Prostate gland (tissue), 2 donors: ENCODE results near the gene ARL8B. TPM values are rescaled to one million over a fixed set of nuclear protein-coding genes. Genes with fewer than 3 reads are reported as not detected.
"Not testable (repeated sequence)": the region's sequence is repeated elsewhere in the genome, so short reads cannot be mapped to it uniquely, and the experiment has no call there.

ENCODE experiments used
- DNase-seq: peaks from one replicate; pipeline ENCODE4 v3.0.0-alpha.2; 2019; ENCODE audit warnings: low spot score
- H3K27ac ChIP-seq, 2 donors: fragments of 200-600 bp; sonication (generic); 2 replicates each; pipeline ENCODE4 v1.5.1; 2017 to 2019
- H3K27me3 ChIP-seq: fragments of 200-600 bp; sonication (generic); replicated peaks from 2 replicates; pipeline ENCODE4 v1.5.1; 2019; ENCODE audit not compliant: insufficient read depth
- H3K36me3 ChIP-seq, 2 donors: fragments of 200-600 bp; sonication (generic); 1 replicate in 1 of 2; 2 replicates in 1 of 2; pipeline versions ENCODE4 v1.5.1 to v1.8.1; 2017 to 2019
- H3K4me1 ChIP-seq: fragments of 200-600 bp; sonication (generic); replicated peaks from 2 replicates; pipeline ENCODE4 v1.5.1; 2019
- H3K4me3 ChIP-seq, 2 donors: fragments of 200-600 bp; sonication (generic); 2 replicates each; pipeline ENCODE4 v1.5.1; 2017 to 2019
- H3K9me3 ChIP-seq: fragments of 200-600 bp; sonication (generic); 2 replicates; pipeline ENCODE4 v1.5.1; 2017
- POLR2A ChIP-seq: fragments of 450-650 bp; IDR thresholded peaks from one replicate; pipeline ENCODE4 v1.6.1; 2016; ENCODE audit warnings: antibody characterized with exemption, mild to moderate bottlenecking
- POLR2AphosphoS5 ChIP-seq: sonication (generic); formaldehyde crosslinking; IDR thresholded peaks from one replicate; pipeline ENCODE4 v1.6.1; 2017; ENCODE audit warnings: antibody characterized with exemption
- WGBS: methylation state at CpG from one replicate; pipeline ENCODE4 v1.1.5; 2018; 5-methylcytosine and 5-hydroxymethylcytosine counted together
- intact Hi-C: fragments of 100-400 bp; cut with DNase I; formaldehyde crosslinking; loops from one replicate; pipeline ENCODE4 v1.14.2; 2022
- total RNA-seq, 2 donors: library from RNA; depleted of rRNA; stranded (reverse); fragments of >200 nt; gene quantifications; one replicate each; pipeline ENCODE4 v1.1.0, GENCODE V29; 2016
- TF ChIP-seq, protein P1 (sequence below), 4 experiments: fragments of 200-600 bp in 2 of 4; fragments of 450-650 bp in 2 of 4; sonication (generic) in 2 of 4; IDR thresholded peaks; 1 replicate in 3 of 4; 2 replicates in 1 of 4; pipeline ENCODE4 v1.5.1; 2016 to 2019; ENCODE audit warnings: antibody characterized with exemption in 4 of 4, mild to moderate bottlenecking in 2 of 4, moderate library complexity in 2 of 4

The ARL8B gene
- total RNA-seq, 2 donors from 2014 or later, result 42.9 to 43.1 TPM

GRCh38 chr3:5143464-5143863 lies 21.4 kb downstream of the ARL8B start:
- TF ChIP-seq, protein P1, sequence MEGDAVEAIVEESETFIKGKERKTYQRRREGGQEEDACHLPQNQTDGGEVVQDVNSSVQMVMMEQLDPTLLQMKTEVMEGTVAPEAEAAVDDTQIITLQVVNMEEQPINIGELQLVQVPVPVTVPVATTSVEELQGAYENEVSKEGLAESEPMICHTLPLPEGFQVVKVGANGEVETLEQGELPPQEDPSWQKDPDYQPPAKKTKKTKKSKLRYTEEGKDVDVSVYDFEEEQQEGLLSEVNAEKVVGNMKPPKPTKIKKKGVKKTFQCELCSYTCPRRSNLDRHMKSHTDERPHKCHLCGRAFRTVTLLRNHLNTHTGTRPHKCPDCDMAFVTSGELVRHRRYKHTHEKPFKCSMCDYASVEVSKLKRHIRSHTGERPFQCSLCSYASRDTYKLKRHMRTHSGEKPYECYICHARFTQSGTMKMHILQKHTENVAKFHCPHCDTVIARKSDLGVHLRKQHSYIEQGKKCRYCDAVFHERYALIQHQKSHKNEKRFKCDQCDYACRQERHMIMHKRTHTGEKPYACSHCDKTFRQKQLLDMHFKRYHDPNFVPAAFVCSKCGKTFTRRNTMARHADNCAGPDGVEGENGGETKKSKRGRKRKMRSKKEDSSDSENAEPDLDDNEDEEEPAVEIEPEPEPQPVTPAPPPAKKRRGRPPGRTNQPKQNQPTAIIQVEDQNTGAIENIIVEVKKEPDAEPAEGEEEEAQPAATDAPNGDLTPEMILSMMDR (IDR thresholded peaks at IDR 0.05), result no peak
- TF ChIP-seq POLR2AphosphoS5 (no peak), POLR2A (no peak)
- WGBS, result 97% methylated on average over 4 of the region's 4 CpGs
- H3K27ac ChIP-seq, result no peak overlapping the region
- no peaks in the 10 kb centered on the region for H3K36me3 ChIP-seq
- no peaks in the 10 kb centered on the region for H3K9me3 ChIP-seq
- H3K4me3 ChIP-seq, result no peak overlapping the region
- intact Hi-C loops, result no loop called here
- H3K4me1 ChIP-seq, result no peaks in the 10 kb centered on the region
- no peak for DNase-seq
- H3K27me3 ChIP-seq, result no peaks in the 10 kb centered on the region

DNA sequence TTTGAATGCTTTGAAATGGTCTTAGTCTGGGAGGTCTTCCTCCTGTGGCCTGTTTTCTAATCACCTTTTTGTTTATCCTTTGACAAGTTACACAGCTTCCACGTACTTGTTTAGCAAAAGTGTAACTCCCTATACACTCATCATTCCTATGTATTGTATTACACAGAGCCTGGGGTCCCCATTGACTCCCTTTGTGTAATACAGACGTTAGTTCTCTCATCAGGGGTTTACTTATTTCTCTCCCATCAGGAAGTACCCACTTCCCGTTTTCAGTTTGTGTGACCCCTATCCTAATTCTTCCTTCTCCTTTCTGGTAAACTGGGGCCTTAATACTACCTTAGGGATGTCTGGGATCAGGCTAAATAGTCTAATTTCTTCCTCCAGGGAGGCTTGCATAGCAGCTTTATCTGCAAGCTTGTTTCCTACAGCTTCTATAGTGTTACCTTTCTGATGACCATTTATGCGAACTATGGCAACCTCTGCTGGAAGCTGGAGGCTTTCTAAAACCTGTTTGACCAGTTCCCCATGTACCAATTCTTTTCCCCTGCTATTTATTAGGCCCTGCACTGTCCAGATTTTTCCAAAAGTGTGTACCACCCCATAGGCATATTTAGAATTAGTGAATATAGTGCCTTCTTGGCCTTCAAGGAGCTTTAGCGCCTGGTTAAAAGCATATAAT lies 22.4 kb downstream of the ARL8B start:
- Histone ChIP-seq H3K27ac (no peak overlapping the region), H3K4me1 (no peaks in the 10 kb centered on the region), H3K36me3 (no peaks in the 10 kb centered on the region), H3K27me3 (no peaks in the 10 kb centered on the region), H3K4me3 (no peak overlapping the region), H3K9me3 (no peaks in the 10 kb centered on the region)
- intact Hi-C loops, result no loop called here
- WGBS, result 84% methylated on average over 5 of the region's 5 CpGs
- TF ChIP-seq POLR2A, result no peak
- peak; percentile 26 for TF ChIP-seq POLR2AphosphoS5
- TF ChIP-seq, protein P1 (IDR thresholded peaks at IDR 0.05), result peak in 1 of 4 experiments; percentile 10
- DNase-seq, result peak; percentile 15

DNA sequence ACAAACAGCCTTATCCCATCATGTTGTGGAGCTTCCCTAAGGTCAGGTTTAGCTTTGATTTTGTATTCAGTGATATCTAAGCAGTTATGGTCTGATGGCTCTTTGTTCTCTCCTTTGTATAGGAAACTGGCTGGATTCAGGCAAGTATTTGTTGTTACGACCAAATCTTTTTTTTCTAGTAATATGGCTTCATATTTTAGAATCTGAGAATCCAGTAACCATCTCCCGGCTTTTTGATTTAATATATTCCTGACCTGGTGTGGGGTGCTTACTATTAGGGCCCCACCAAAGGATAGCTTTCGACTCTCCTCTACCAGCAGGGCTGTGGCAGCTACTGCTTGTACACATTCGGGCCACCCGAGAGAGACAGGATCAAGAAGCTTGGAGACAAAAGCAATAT lies 23.0 kb downstream of the ARL8B start:
- intact Hi-C loops, result no loop called here
- Histone ChIP-seq H3K27ac (no peak overlapping the region), H3K4me3 (no peak overlapping the region), H3K36me3 (no peaks in the 10 kb centered on the region), H3K9me3 (no peaks in the 10 kb centered on the region), H3K27me3 (no peaks in the 10 kb centered on the region), H3K4me1 (no peaks in the 10 kb centered on the region)
- DNase-seq, result no peak
- TF ChIP-seq, protein P1 (IDR thresholded peaks at IDR 0.05), result no peak
- TF ChIP-seq POLR2AphosphoS5, result no peak
- 87% methylated on average over 5 of the region's 5 CpGs for WGBS

- intact Hi-C loops, H3K4me3 ChIP-seq: not testable (repeated sequence)
- 96% methylated on average over 5 of the region's 5 CpGs for WGBS
Measured at GRCh38 chr3:5147152-5147551, 25.1 kb downstream of the ARL8B start.

DNA sequence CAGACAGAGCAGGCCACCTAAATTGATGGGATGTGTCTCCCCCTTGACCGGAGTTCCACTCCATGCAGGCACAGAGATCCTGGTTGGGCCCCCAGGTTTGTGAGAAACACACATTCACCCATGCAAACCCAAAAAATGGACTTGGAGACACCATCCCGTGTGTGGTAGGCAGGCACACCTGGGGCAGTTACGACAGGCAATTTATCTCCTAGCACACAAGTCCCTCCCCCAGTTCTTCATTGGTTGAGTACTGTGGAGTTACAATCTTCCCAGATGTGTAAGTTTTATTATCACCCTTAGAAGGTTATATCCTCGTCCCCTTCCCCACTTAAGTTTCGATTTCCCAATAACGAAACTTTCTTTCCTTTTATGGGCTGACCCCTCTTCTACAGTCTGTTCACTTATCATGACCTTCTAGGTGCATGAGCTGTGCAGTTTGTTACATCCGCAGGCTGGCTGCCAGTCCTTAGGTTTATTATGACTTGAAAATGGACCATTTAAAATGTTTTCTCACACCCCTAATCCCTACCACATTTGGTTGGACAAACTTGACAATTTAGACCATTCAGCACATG lies 27.3 kb downstream of the ARL8B start:
- no peaks in the 10 kb centered on the region for H3K4me1 ChIP-seq
- no peak for DNase-seq
- H3K27ac ChIP-seq, result no peak overlapping the region
- H3K36me3 ChIP-seq, result no peaks in the 10 kb centered on the region
- intact Hi-C loops, result no loop called here
- WGBS, result 84% methylated on average over 7 of the region's 7 CpGs
- H3K27me3 ChIP-seq, result no peaks in the 10 kb centered on the region
- no peak overlapping the region for H3K4me3 ChIP-seq
- TF ChIP-seq POLR2A (no peak), POLR2AphosphoS5 (no peak)
- TF ChIP-seq, protein P1 (IDR thresholded peaks at IDR 0.05), result no peak
- H3K9me3 ChIP-seq, result no peaks in the 10 kb centered on the region

More at GRCh38 chr3:5147152-5147551, 25.1 kb downstream of the ARL8B start:
- not testable (repeated sequence) for DNase-seq, H3K27me3 ChIP-seq, H3K9me3 ChIP-seq, H3K36me3 ChIP-seq, H3K27ac ChIP-seq, H3K4me1 ChIP-seq
